ENCODE measurements around the gene LDLRAD3.

The LDLRAD3 gene

DNA sequence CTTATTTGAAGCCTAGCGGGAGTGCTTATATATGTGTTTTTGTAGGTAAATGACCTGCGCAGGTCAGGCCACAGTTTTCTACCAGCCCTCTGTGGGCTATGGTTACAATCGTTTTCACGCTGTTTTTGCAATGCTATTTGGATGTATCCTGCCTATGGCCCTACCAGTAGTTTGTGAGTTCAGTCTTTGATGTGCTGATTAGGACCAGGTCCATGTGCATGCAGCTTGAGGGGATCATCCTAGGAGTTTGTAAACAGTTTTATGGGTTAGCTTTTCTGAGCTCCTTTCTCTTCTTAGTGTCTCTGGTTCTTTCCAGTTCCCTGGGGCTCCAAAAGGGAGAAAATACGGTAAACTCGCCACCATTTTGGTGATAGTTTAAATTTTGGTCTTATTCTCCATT lies 142.5 kb downstream of the LDLRAD3 start:
- no peak for FAIRE-seq

DNA sequence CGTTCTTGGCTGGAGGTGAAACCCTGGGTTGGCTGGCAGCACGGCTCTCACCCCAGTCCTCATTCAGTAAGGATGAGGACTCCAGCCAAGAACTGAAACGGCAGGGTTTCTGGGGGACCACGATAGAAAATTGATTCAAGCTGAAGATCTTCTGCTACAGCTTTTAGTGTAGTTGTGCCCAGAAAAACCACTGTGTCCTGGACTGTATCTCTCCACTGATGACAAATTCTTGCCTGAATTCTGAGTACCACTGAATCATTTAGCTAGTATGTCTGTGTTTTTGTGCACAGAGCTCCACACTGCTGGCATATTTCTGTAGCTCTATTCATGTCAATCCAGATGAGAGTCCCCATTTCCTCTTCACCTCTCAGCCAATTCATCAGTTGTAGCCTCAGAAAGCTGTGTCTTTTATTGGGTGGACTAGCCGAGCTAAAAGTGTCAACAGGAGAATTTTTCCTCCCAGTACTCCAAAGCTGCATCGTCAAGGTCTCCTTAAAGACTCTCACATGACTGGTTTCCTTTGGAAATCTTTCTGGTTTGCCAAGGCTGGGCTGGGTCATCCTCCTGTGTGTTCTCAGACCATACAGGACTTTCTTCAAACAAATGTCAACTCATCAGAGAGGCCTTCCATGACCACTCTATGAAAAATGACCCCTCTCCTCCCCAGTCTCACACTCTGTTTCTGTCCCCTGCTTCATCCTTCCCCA lies 144.6 kb downstream of the LDLRAD3 start:
- no peak for FAIRE-seq

DNA sequence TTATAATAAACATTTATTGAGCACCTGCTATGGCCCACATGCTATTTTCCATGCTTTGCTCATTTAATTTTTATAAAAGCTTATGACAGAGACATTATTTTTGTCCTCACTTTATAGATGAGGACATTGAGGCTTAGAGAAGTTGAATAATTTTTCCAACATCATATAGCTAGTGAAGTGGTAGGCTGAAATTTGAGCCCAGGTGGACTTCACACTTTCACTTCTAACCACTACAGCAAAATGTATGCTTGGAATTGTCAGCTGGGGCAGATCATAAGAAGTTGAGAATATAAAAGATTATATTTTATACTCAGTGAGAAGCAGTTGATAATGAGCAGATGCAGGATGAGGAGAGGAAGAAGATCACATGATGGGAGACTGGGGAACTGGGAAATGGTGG lies 146.1 kb downstream of the LDLRAD3 start:
- no peak for FAIRE-seq

DNA sequence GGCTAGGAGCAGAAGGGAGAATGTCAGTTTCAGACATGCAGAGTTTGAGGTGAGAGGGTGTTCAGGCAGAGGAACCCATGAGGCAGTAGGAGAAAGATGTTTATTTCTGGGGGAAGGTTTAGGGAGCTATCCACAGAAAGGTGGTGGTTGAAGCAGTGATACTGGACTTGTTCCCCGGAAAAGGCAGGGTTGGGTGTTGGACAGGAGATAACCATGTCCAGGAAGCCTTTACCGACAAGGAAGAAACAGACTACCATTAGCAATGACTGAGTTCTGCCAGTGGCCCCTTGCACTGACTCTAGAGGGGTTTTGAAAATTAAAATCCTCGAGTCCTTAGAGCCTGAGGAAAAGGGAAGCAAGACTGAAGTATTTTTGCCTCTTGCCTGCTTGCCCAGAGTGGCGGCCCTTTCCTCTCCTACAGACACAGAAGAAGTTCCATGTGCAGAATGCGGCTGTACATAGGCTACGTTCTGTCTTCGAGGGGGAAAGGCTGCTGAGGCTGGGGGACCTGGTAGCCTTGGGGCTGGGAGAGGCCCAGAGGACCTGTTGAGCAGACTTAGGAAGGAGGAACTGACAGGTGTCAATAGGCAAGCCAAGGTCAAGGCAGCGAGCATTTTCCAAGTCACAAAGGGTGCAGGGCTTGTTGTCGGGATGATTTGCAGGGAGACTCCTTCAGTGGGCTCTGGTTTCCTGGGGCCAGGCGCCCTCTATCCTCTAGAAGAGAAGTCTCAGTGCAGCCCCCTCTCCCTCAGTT lies 146.7 kb downstream of the LDLRAD3 start:
- FAIRE-seq: no peak

DNA sequence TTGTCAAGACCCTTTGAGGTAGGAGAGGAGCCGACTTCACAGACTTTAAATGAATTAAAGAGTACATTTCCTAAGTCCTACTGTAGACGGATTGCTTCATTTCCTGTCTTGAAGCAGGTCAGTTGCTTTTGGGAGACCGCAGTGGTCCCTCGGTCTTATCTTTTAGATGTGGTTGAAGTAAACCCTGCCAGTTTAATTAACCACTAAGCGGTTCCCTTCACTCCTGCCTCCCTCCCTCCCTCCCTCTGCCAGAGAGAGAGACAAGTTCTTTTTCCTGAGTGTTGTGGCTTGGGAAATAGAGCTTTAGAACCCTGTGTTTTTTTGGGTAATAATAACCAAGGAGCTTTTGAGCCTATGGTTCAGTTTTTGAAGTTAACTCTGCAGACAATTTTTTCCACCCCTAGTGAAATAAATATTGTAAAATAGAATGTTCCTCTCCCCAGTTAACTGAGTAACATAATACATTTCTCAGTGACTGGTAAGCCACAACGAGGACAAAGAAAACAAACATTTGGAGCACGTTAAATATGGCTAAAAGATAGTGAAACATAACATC lies 147.5 kb downstream of the LDLRAD3 start:
- no peak for FAIRE-seq

DNA sequence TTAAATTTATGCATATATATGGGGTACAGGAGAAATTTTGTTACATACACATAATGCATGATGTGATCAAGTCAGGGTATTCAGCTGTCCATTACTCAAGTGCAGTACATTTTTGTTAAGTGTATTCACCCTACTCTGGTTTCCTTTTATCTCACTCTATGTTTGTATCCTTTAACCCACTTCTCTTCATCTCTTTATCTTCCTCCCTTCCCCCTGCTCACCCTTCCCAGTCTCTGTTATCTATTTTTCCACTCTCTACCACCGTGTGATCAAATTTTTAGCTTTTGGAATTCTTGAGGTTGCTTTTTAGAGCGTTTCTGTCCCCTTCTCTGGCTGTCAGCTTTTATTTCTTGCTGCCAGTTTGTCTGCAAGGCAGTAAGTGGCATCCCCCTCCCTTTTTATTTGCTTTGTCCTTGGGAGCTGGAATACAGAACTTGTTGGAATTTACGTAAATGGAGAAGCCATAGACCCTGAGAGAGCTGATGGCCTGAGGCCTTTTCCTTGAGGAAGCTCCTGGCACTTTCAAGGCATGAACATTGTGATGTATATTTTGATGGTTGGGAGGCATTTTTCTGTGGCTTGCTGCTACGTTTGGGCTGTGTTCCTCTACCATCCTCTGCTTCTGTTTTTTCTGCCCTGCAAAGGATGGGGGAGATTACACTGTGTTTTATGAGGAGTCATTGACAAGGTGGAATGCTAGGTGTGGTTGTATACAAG lies 148.6 kb downstream of the LDLRAD3 start:
- FAIRE-seq: no peak

DNA sequence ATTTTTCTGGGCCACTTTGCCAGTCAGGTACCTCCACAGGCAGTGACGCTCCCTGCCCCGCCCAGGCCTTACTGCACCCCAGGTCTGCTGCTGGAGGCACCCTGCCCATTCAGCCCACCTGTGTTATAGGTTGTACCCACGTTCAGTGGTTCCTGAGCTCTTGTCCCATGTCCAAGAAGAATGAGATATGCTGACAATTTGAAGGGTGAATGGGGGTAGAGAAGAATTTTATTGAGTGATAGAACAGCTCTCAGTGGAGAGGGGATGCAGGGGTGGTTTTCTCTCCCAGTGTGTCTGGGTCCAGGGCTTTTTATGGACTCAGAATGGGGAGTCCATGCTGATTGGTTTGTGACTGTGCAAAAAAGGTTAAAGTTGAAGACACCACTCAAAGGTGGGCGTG lies 149.7 kb downstream of the LDLRAD3 start:
- FAIRE-seq: no peak

DNA sequence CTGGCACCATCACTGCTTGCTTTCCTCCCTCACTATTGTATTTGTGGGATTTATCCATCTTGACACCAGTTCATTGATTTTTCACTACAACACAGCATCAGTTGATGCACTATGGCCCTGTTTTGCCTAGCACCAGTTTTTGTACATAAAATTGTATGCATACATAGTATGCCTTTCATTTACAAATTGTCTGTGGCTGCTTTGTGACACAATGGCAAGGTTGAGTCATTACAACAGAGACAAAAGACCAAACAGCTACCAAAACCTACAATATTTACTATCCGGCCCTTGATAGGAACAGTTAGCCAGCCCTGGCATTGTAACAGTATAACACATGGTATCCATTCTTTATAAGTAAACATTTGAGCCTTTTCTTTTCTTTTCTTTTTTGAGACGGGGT lies 150.3 kb downstream of the LDLRAD3 start:
- FAIRE-seq: no peak

DNA sequence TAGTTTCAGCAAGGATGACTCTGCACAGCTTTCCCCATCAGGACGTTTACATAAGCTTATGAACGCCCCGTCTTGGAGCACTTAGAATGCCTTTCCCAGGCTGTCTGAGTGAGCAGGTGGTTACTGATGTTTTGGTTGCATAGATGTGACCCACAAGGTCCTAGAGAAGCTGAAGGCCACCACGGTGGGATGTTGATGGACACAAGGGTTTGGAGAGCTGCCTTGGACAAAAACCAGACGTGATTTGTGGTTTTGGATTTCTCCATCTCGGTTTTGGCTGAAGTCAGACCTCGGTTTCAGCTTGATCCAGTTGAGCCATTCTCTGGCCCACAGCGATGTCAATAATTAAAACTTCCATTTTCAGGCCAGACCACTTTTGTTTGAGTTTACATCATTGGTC lies 151.9 kb downstream of the LDLRAD3 start:
- FAIRE-seq: no peak

DNA sequence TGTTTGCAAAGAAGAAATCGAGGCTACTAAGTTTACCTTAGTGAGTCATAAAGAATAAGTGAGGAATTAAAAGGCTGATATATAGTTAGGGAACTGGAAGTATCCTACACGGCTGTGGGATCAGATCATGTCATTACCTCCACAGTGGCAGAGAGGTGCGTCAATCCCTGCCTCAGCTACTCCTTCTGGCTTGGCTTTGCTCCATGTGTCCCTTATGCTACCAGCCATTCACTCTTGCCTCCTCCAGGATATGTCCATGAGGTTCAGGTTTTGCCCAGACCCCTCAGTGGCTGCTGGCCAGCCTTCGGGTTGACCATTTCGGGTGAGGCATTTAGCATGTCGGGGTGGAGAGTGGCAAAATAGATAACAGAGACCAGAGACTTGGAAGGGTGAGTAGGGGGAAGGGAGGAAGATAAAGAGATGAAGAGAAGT lies 153.4 kb downstream of the LDLRAD3 start:
- no peak for FAIRE-seq

DNA sequence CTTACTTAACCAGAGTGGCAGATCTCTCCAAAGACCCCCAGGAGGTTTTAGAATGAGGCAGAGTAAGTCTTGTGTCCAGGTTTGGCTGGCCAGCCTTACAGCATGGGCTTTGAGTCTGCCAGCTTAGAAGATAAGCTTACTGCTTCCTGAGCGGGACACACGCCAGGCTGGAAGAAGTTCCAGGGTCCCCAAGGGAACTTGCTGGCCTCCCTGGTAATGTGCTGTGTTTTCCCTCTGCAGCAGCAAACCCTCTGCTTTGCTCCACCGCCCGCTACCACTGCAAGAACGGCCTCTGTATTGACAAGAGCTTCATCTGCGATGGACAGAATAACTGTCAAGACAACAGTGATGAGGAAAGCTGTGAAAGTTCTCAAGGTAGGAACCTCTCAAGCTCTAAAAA lies 154.2 kb downstream of the LDLRAD3 start:
- FAIRE-seq: no peak

DNA sequence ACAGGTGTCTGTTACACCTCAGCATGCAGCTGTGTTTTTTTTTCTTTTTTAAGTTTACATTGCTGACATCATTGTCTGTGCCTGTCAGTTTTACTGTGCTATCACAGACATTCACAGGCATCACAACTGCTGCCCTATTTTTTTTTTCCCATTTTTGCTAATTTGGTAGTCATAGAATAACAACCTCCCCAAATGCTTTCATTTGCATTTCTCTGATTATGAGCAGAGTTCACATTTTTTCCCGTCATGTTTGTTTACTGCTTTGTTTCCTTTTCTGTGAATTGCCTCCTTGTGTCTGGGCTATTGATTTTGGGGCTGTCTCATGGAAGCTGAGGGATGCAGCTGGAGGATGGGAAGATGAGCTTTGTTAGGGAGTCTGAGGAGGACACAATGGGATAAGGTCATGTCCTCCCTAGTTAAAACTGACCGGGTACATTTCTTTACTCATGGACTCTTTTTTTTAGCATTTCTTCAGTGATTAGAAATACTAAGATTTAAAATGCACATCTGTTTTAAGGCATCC lies 155.1 kb downstream of the LDLRAD3 start:
- no peak for FAIRE-seq

DNA sequence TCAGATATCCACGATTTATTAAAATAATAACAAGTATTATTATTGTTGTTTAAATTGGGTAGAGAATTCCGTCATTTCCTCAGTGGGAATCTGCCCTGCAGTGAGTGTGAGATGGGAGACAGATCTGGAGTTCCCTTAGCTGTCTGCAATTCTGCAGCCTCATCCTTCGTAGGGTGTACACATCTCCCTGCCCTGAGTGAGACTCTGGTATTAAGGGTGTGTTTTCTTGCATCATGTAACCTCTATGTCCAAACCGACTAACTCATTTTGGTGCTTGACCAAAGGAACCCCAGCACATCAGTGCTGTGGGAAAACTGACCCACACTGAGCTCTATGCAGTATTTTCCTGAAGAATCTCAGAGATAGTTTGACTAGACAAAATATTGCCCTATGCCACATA lies 157.6 kb downstream of the LDLRAD3 start:
- no peak for FAIRE-seq

DNA sequence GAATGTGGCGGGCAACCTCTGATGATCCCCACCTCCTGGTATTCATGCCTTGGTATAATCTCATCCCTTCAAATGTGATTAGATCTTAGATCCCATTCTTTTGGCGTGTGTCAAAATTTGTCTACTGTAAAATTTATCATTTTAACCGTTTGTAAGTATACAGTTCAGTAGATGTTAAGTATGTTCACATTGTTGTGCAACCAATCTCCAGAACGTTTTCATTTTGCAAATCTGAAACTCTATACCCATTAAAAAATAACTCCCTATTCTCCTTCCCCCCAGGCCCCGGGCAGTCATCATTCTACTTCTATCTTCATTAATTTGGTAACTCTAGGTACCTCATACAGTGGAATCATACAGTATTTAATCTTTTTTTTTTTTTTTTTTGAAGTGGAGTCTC lies 159.0 kb downstream of the LDLRAD3 start:
- FAIRE-seq: no peak

DNA sequence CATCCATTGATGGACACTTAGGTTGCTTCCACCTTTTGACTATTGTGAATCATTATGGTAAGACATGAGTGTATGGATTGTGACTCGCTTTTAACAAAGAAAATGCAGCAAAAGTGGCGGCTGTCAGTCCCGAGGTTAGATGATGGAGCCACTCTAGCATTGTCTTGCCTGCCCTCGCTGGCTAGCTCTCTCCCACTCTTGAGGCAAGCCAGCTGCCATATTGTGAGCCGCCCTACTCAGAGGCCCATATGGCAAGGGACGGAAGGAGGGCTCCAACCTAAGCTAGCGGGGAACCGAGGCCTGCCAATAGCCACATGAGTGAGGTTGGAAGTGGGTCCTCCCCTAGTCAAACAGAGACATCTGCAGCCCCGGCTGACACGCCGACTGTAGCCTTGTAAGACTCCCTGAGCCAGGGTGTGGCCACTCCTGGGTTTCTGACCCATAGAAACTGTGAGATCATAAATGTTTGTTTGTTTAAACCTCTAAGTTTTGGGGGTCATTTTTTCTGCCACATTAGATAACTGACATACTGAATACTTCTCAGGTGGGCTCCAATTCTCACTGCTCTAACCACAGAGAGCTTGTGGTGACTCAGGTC lies 160.2 kb downstream of the LDLRAD3 start:
- no peak for FAIRE-seq

DNA sequence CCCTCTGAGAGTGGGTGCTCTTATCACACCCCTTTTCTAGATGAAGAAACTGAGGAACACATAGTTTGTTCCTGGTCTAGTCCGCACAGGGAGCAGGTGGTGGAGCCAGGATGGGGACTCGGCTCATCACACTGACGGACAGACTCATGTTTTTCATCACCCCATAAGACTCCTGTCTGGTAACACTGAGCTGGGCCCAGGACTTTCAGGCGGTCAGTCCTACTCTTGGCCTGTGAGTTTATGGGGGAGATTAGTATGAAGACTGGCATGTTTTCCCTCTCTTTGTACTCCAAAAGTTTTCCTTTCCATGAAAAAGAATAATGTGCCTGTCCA lies 160.8 kb downstream of the LDLRAD3 start:
- FAIRE-seq: no peak

DNA sequence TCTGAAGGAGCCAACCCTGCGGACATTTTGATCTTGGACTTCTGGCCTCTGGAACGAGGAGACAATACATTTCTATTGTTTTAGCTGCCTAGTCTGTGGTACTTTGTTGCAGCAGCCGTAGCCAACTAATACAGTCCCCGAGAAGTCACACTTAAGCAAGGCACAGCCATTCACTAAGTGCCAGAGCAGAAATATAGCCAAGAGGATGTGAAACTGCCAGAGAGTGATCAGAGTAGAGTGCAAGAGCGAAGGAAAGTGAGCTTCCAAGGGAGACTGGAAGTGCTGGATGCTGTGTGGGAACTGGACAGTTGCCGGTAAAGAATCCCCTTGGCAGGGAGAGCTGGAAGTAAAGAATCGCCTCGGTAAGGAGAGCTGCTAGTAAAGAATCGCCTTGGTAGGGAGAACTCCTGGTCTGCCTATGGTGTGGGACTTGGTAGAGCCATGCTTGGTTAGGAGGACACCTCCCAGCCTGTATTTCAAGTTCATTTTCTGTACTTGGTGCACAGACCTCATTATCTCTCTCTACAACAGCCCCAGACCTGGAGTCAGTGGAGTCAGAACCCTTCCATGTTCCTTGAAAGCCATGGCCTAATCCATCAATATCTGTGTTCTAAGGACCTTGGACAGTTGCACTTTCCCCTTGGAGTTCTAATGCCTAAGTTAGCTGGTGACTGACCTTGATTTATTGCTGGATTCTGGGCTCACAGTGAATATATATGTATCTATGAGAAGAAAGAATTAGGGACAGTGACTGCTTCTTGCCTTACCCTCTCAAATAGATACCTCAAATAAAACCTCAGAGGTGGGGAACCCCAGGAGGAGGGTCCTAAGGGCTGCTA lies 162.1 kb downstream of the LDLRAD3 start:
- FAIRE-seq: no peak

DNA sequence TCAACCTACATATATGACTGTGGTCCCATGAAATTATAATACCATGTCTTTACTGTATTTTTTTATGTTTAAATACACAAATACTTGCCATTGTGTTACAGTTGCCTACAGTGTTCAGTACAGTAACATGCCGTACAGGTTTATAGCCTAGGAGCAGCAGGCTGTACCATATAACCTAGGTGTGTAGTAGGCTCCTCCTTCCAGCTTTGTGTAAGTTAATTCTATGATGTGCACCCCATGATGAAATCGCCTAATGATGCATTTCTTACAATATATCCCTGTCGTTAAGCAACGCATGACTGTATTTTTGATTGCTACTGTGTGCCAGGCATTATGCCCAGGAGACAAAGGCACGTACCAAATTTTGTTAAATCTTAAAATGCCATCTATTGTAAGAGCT lies 163.7 kb downstream of the LDLRAD3 start:
- FAIRE-seq: no peak

DNA sequence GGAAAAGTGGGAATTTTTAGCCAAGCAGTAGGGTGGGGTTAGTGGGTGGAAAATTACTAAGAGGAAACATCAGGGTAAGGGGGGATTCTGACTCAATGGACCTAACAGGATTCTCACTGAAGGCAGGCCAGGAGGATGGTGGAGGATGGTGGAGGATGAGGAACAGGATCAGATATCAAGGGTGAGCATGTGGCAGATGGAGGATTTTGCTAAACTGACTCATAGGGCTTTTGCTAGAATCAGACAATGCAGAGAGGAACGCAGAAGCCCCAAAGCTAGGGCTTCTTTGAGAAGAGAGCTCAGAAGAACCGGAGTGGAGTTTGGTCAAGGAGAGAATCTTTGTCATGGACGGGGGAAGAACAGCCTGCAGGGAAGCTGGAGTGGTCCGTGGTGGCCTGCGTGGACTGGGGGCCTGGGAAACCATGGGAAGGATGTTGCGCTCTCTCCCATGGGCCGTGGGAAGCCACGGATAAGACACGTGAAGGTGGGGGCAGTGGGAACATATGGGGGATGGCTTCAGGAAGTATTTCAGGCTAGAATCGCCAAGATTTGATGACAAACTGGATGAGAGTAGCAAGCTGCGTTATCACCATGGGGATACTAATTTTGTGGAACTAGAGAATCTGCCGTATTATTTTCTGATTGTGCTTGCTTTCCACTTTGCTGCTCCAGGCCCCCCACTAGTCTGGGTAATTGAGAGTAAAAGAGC lies 165.2 kb downstream of the LDLRAD3 start:
- no peak for FAIRE-seq

DNA sequence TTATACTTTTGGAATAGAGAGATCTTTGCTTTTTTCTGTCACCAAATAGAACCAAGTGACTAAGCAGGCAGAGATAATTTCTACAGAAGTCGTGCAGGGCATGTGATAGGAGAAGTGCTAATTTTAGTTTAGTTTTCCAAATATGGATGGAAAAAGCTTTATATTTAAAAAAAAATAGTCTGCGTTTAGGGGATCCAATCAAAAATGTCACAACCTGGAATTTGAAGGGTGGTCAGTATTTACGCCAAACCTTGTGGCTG lies 165.7 kb downstream of the LDLRAD3 start:
- no peak for FAIRE-seq

DNA sequence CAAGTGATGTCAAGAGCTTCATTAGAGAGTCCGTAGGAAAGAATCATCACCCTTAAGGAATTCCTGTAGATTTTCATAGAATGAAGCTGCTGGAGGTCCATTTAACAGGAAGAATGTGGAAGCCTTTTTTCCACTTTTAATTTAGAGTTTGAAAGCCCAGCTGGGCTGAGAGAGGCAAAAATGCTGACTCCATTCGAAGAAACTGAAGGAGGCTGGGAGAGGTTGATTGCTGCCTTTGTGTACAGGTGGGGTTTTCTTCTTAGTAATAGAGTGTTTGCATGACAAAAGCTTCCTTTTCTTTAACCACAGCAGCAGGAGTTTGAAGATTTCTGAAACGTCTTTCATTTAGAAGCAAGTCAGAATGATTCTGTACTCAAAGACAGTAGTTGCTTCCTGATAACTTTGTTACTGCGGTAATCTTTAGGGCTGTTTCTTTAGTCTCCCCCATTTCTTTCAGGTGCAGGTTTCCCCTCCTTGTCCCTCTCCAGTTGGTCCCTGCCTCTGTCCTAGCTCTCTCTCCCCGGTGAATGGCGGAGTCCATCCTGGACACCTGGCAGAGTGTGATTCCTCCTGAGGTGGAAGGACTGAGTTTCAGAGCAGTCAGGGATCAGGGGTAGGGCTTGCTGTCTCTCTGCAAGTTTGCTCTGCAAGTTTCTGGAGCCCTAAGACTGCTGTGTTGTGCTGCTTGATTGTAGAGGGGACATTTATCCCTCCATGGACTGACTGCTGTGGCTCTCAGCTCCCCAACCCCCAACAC lies 166.2 kb downstream of the LDLRAD3 start:
- FAIRE-seq: no peak
